Measurements from ENCODE around the gene BRD8.

GRCh38 chr5:138170299-138170698, 8.1 kb downstream of the BRD8 start:
- no peak for TF ChIP-seq EZH2 (IDR thresholded peaks at IDR 0.05)
- TF ChIP-seq POLR2AphosphoS5 (IDR thresholded peaks at IDR 0.05; ENCODE audit: borderline replicate concordance, low read depth, low read length) = no peak
